ENCODE measurements around the gene B4GALT5.
A peak's percentile ranks its signal among the peaks of the same experiment; 100 is the strongest.
"Not testable (repeated sequence)": the region's sequence is repeated elsewhere in the genome, so short reads cannot be mapped to it uniquely, and the experiment has no call there.

Gene B4GALT5

GRCh38 chr20:49729780-49730179 is 16.1 kb upstream of the B4GALT5 start:
- no peak for DNase-seq

DNA sequence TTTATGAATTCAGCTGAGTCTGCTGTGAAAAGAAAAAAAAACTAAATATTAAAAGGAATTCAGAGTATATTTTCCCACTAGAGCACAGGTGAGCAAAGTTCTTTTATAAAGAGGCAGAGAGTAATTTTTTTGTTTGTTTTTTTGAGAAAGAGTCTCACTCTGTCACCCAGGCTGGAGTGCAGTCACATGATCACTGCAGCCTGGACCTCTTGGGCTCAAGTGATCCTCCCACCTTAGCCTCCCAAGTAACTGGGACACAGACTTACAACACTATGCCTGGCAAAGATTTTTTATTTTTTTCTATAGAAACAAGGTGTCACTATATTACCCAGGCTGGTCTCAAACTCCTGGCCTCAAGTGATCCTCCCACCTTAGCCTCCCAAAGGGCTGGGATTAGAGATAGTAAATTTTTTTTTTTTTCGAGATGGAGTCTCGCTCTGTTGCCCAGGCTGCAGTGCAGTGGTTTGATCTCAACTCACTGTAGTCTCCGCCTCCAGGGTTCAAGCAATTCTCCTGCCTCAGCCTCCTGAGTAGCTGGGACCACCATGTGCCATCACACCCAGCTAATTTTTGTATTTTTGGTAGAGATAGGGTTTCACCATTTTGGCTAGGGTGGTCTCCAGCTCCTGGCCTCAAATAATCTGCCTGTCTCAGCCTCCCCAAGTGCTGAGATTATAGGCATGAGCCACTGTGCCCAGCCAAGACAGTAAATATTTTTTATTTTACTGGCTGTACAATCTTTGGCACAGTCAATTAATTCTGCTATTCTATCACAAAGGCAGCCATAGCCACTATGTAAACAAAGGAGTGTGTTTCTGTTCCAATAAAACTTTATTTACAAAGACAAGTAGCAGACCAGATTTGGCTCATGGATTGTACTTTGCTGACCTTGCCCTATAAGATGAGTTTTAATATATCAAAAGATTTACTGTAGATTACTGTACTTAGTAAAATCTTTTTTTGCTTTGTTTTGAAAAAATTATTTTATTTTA is 14.5 kb upstream of the B4GALT5 start:
- no peak for DNase-seq

DNA sequence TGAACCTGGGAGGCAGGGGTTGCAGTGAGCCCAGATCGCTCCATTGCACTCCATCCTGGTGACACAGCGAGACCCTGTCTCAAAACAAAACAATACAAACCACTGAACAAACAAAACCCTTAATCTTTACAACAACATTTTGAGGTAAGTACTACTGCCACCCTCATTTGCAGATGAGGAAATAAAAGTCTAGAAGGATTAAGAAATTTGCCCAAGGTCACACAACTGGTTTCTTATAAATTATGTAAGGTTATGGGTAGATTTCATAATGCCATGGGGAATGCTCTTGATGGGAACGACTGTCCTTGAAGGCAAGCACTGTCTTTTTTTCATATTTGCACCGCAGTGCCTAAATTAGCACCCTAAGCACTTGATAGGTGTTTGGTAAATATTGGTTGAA is 13.8 kb upstream of the B4GALT5 start:
- DNase-seq = no peak

DNA sequence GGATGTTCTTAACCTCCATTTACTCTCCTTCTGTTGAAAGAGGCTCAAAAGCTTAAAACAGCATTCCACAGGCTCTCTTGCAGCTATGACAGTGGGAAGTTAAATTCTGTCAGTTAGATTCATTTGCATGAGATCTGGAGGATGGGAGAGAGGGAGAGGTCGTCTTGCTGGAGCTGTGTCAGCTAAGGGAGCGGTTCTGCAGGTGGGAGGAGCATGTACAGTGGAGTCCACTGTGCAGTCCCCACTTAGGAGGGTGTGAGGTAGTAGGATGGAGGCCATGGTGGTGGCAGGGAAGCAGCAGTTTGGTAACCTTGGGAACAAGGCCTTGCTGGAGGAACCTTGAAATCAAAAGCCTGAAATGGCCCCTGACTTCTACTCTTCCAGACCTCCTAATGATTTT is 12.0 kb upstream of the B4GALT5 start:
- DNase-seq = no peak

DNA sequence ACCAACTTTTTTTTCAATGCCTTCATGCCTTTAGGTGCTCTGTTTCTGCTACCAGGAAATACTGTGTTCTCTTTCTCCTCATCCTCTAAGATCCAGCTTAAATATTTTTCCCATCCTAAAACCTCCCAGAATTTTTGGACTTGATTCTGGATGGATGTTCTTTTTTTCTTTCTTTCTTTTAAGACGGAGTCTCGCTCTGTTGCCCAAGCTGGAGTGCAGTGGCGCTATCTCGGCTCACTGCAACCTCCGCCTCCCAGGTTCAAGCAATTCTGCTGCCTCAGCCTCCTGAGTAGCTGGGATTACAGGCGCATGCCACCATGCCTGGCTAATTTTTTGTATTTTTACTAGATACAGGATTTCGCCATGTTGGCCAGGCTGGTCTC is 11.5 kb upstream of the B4GALT5 start:
- DNase-seq = not testable (repeated sequence)

DNA sequence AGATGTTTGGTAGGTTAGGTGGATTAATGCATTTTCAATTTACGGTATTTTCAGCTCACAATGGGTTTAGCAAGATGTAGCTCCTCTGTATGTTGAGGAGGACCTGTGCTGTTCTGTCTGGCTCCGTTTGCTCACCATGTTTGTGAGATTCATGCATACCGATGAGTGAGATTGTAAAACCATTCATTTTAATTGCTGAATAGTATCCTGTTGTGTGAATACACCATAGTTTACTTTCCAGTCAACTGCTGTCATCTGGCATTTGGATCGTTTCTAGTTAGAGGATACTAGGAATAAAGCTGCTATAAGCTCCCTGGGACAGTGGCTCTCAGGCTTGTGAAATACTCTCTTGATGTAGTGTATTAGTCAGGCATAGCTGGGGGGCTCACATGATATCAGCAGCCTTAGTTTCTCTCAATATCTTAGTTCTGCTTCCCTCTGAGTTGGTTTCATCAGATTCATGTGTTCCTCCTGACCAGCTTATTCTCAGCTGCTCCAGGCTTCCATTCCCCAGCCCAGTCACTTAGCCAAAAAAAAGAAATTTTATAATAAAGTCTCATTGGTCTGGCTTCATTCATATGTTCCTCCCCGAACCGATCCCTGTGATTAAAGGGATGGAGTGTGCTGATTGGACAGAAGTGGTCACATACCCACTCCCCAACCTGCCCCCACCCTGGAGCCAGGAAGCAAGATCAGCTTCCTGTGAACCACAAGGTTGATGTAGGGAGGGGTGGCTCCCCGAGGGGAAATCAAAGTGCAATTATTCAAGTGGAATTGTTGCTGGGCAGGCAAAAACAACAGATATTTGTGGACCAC is 10.9 kb upstream of the B4GALT5 start:
- peak; percentile 31 to 40 for DNase-seq

GRCh38 chr20:49723758-49724157 is 10.1 kb upstream of the B4GALT5 start:
- DNase-seq = not testable (repeated sequence)

- not testable (repeated sequence) for DNase-seq
These were observed 7.6 kb upstream of the B4GALT5 start for GRCh38 chr20:49721326-49721725.

GRCh38 chr20:49715466-49715865 is 1.8 kb upstream of the B4GALT5 start:
- no peak for DNase-seq

GRCh38 chr20:49712996-49713752 is 504 bp downstream of the B4GALT5 start:
- peak; percentile 38 to 42 for DNase-seq

GRCh38 chr20:49712646-49712995 is 1.1 kb downstream of the B4GALT5 start:
- DNase-seq = no peak

DNA sequence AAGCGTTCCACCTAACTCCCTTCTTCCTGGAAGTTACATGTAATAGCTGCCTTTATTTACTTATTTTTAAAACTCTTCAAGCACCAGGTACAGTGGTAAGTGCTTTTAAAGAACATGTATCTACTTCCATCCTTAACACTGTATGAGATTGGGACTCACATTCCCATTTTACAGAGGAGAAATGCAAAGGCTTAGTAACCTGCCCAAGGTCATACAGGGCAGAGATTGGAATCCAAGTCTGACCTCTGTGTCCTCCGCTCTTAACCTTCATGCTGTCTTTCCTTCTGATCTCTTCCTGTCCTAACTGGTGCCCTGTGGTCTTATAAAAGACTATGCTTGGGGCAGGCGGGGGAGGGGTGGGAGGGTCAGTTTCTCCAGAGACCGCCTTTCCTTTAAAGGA is 1.6 kb downstream of the B4GALT5 start:
- DNase-seq = no peak

- DNase-seq = no peak
These were observed 2.1 kb downstream of the B4GALT5 start for GRCh38 chr20:49711667-49711987.

DNA sequence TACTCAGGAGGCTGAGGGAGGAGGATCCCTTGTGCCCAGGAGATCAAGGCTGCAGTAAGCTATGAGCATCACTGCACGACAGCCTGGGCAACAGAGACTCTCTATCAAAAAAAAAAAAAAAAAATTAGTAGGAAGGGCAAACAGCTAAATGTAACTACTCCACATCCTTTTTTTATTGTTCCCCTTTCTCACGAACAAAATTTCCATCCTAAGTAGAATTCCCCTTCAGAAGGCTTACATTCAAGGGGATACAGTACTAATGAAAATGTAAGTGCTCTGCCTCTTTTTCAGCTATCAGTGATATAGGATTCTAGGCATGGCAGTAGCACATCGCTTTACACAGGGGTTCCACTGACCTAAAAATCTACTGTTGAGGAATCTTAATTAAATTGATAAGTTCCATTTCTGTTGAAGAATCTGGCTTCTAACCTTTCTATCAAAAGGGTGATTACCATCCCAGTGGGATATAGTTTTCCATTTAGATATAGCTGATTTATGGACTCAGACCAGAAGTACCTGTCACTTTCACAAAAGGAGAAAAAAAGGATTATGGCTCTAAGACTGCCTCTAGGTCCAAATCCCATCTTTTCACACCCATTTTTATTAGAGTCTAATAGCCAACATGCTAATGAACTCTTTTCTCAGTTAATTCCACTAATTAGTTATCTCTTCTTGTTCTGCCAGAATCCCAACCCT is 2.6 kb downstream of the B4GALT5 start:
- no peak for DNase-seq

- DNase-seq = no peak
These were observed 6.6 kb downstream of the B4GALT5 start for GRCh38 chr20:49707118-49707517.

DNA sequence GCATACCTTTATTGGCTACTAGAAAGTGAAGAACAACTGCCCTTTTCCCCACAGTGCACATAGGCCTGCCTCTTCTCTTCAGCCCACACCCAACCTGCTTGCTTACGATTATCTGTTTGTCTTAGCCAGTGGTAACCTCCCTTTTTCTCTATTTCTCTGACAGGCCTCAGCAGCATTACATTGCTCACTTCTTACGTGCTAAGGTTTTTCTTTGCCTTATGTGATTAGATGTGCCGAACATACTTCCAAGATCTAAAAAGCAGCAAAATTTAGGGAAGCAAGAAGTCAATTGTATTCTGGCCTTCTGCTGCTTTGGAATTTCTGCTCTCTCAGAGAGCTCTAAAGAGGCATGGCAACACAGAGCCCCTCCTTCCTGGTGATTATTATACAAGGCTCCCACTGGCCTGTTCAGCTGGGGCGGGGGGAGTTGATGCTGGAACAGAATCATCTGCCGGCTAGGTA is 7.0 kb downstream of the B4GALT5 start:
- DNase-seq = no peak

DNA sequence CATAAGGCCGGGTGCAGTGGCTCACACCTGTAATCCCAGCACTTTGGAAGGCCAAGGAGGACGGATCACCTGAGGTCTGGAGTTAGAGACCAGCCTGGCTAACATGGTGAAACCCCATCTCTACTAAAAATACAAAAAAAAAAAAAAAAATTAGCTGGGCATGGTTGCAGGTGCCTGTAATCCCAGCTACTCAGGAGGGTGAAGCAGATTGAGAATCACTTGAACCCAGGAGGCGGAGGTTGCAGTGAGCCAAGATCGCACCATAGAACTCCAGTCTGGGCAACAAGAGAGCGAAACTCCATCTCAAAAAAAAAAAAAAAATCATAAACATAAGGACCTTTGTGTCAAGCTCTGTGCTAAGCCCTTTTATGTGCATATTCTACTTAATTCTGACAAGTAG is 7.8 kb downstream of the B4GALT5 start:
- DNase-seq = not testable (repeated sequence)

- no peak for DNase-seq
These were observed 8.3 kb downstream of the B4GALT5 start for GRCh38 chr20:49705358-49705757.

- DNase-seq = no peak
These were observed 8.7 kb downstream of the B4GALT5 start for GRCh38 chr20:49704932-49705336.

GRCh38 chr20:49701916-49702315 is 11.8 kb downstream of the B4GALT5 start:
- no peak for DNase-seq

GRCh38 chr20:49701241-49701790 is 12.4 kb downstream of the B4GALT5 start:
- no peak for DNase-seq
